Breast epithelium (tissue), 4 donors: Measurements from ENCODE around the gene VMO1. TPM values are rescaled to one million over a fixed set of nuclear protein-coding genes. Genes with fewer than 3 reads are reported as not detected.

ENCODE experiments used
- DNase-seq, 2 donors: peaks; one replicate each; pipeline ENCODE4 v3.0.0-alpha.2; 2019; ENCODE audit warnings: low spot score in 2 of 2
- H3K27ac ChIP-seq, 2 donors: fragments of 200-600 bp; sonication (generic) in 1 of 2; one replicate each; pipeline ENCODE4 v1.5.1; 2016 to 2019; ENCODE audit warnings: mild to moderate bottlenecking in 1 of 2
- H3K27me3 ChIP-seq, 2 donors: fragments of 200-600 bp; sonication (generic) in 1 of 2; one replicate each; pipeline versions ENCODE4 v1.5.1 to v1.6.0; 2017 to 2019; ENCODE audit warnings: control low read depth in 1 of 2, mild to moderate bottlenecking in 1 of 2
- H3K36me3 ChIP-seq: fragments of 200-600 bp; one replicate; pipeline ENCODE4 v1.5.1; 2019
- H3K4me1 ChIP-seq, 2 donors: fragments of 200-600 bp; sonication (generic); one replicate each; pipeline ENCODE4 v1.5.1; 2016 to 2019; ENCODE audit warnings: control low read depth in 1 of 2
- H3K4me3 ChIP-seq, 3 donors: fragments of 200-600 bp; sonication (generic); 1 replicate in 2 of 3; 2 replicates in 1 of 3; pipeline ENCODE4 v1.5.1; 2016 to 2019; ENCODE audit warnings: mild to moderate bottlenecking in 3 of 3, moderate library complexity in 2 of 3
- H3K9me3 ChIP-seq, 2 donors: fragments of 200-600 bp; sonication (generic) in 1 of 2; one replicate each; pipeline ENCODE4 v1.5.1; 2016 to 2019; ENCODE audit warnings: control low read depth in 1 of 2
- CTCF ChIP-seq, 3 donors: fragments of 450-650 bp; IDR thresholded peaks; one replicate each; pipeline ENCODE4 v1.5.1; 2016 to 2017; ENCODE audit warnings: antibody characterized with exemption in 3 of 3, mild to moderate bottlenecking in 3 of 3, moderate library complexity in 3 of 3
- POLR2A ChIP-seq: fragments of 450-650 bp; IDR thresholded peaks from one replicate; pipeline ENCODE4 v1.6.1; 2016; ENCODE audit warnings: antibody characterized with exemption, mild to moderate bottlenecking, moderate library complexity
- POLR2AphosphoS5 ChIP-seq, 3 donors: sonication (generic); formaldehyde crosslinking; IDR thresholded peaks; one replicate each; pipeline ENCODE4 v1.6.1; 2017; ENCODE audit warnings: antibody characterized with exemption in 3 of 3
- intact Hi-C: fragments of 100-400 bp; cut with DNase I; formaldehyde crosslinking; loops from one replicate; pipeline ENCODE4 v1.15.1; 2023; ENCODE audit warnings: low total_unique reads
- total RNA-seq, 3 donors: library from RNA; depleted of rRNA; stranded (reverse); fragments of >200 nt; gene quantifications; one replicate each; pipeline ENCODE4 v1.1.0, GENCODE V29; 2016

VMO1 gene
- total RNA-seq, 3 donors from 2014 or later = 0.98 to 5.0 (median 2.6) TPM

GRCh38 chr17:4800462-4801196 lies 14.5 kb upstream of the VMO1 start:
- no peak overlapping the region for H3K27ac ChIP-seq
- intact Hi-C loops = no loop called here
- H3K27me3 ChIP-seq = no peaks in the 10 kb centered on the region
- no peak for TF ChIP-seq POLR2AphosphoS5 (IDR thresholded peaks at IDR 0.05)
- TF ChIP-seq POLR2A = no peak
- TF ChIP-seq CTCF (IDR thresholded peaks at IDR 0.05) = no peak
- no peaks in the 10 kb centered on the region for H3K36me3 ChIP-seq
- no peak for DNase-seq
- H3K4me1 ChIP-seq = peaks cover 0 to 7% of the 10 kb centered on the region in 2 donors
- H3K9me3 ChIP-seq = no peaks in the 10 kb centered on the region
- no peak overlapping the region for H3K4me3 ChIP-seq

- Histone ChIP-seq H3K9me3 (no peaks in the 10 kb centered on the region), H3K4me3 (peak overlapping the region; percentile 78 to 87 (median 86)), H3K27ac (peak overlapping the region; percentile 79 to 88), H3K36me3 (no peaks in the 10 kb centered on the region), H3K27me3 (no peaks in the 10 kb centered on the region), H3K4me1 (peaks cover 0 to 7% of the 10 kb centered on the region in 2 donors)
- DNase-seq = no peak
- intact Hi-C loops = no loop called here
- no peak for TF ChIP-seq CTCF (IDR thresholded peaks at IDR 0.05)
- no peak for TF ChIP-seq POLR2A
- no peak for TF ChIP-seq POLR2AphosphoS5 (IDR thresholded peaks at IDR 0.05)
These were observed 10.4 kb upstream of the VMO1 start for GRCh38 chr17:4796552-4796920.

DNA sequence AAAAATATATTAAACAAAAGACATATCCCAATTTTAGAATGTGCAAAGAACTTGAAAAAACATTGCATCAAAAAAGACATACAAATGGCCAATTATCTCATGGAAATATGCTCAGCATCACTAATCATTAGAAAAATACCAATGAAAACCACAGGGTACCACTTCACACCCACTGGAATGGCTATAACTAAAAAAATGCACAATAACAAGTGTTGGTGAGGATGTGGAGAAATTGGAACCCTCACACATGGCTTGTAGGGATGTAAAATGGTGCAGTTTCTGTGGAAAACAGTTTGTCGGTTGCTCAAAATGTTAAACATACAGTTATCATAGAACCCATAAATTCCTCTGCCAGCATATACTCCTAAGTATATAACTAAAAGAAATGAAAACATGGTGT lies 9.0 kb upstream of the VMO1 start:
- no peak for TF ChIP-seq POLR2A
- no peak for TF ChIP-seq POLR2AphosphoS5 (IDR thresholded peaks at IDR 0.05)
- no peak for TF ChIP-seq CTCF (IDR thresholded peaks at IDR 0.05)
- peak overlapping the region; percentile 79 to 88 for H3K27ac ChIP-seq
- DNase-seq = no peak
- H3K27me3 ChIP-seq = no peaks in the 10 kb centered on the region
- peaks cover 0 to 7% of the 10 kb centered on the region in 2 donors for H3K4me1 ChIP-seq
- intact Hi-C loops = no loop called here
- no peak overlapping the region for H3K4me3 ChIP-seq
- no peaks in the 10 kb centered on the region for H3K9me3 ChIP-seq
- no peaks in the 10 kb centered on the region for H3K36me3 ChIP-seq

- Histone ChIP-seq H3K4me3 (peak overlapping the region; percentile 63 to 92 (median 79)), H3K36me3 (no peaks in the 10 kb centered on the region), H3K27me3 (no peaks in the 10 kb centered on the region), H3K4me1 (peaks cover 0 to 4% of the 10 kb centered on the region in 2 donors), H3K27ac (peak overlapping the region; percentile 91 to 97), H3K9me3 (no peaks in the 10 kb centered on the region)
- no peak for TF ChIP-seq POLR2A
- no peak for TF ChIP-seq POLR2AphosphoS5 (IDR thresholded peaks at IDR 0.05)
- no peak for TF ChIP-seq CTCF (IDR thresholded peaks at IDR 0.05)
- intact Hi-C loops = no loop called here
- no peak for DNase-seq
These were observed 4.5 kb upstream of the VMO1 start for GRCh38 chr17:4790705-4791088.

DNA sequence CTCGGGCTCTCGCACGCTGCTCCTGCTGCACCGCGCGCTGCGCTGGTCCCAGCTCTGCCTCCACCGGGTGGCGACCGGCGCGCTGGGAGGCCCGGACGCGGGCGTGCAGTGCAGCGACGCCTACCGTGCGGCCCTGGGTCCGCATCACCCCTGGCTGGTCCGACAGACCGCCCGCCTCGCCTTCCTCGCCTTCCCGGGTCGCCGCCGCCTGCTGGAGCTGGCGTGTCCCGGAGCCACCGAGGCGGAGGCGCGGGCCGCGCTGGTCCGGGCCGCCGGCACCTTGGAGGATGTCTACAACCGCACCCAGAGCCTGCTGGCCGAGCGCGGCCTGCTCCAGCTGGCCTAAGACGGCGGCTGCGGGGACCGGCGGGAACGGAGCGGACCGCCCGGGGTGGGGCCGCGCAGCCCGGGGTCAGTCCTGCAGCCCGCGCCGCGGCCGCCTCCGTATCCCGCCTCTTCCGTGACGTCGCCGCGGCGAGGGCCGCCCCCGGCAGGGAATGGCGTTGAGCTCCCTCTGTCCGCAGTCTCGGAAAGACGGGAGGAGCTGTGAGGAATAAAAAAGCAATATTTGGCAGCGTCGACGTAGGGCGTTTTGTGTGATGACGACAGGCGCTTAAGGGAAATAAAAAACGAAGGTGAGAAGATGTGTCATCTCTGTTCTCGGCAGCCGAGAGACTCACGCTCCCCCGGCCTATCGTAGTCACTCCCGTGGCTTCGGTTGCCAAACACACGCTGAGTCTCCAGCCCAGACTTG lies 4.0 kb upstream of the VMO1 start:
- H3K27me3 ChIP-seq = no peaks in the 10 kb centered on the region
- TF ChIP-seq POLR2A (peak; percentile 52), CTCF (IDR thresholded peaks at IDR 0.05) (peak; percentile 39 to 90 (median 53)), POLR2AphosphoS5 (IDR thresholded peaks at IDR 0.05) (peak; percentile 66 to 89 (median 68))
- peak overlapping the region; percentile 91 to 97 for H3K27ac ChIP-seq
- H3K36me3 ChIP-seq = no peaks in the 10 kb centered on the region
- H3K4me1 ChIP-seq = peaks cover 0 to 7% of the 10 kb centered on the region in 2 donors
- intact Hi-C loops = loop anchor here (5.0 kb wide), 1 partner anchor 102 kb away; no protein-coding TSS in a partner anchor
- no peaks in the 10 kb centered on the region for H3K9me3 ChIP-seq
- DNase-seq = peak; percentile 75 to 80
- H3K4me3 ChIP-seq = peak overlapping the region; percentile 63 to 92 (median 79)
